ENCODE results near the gene SLC6A2.

The SLC6A2 gene

DNA sequence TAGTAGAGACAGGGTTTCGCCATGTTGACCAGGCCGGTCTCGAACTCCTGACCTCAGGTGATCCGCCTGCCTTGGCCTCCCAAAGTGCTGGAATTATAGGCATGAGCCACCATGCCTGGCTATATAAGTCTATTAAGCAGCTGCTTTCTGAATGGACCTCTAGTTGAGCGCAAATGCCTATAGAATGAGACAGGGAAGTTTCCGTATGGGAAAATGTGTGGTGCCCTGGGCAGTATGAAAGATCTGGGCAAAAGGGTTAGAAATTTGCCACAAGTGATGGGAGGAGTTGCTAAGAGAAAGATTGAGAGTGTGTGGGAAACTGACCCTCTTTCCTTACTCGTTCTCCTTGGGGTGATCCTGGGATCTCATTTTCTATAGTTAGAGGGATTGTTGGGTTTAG, 26.3 kb downstream of the SLC6A2 start:
- H3K36me3 ChIP-seq (replicated peaks), result no peaks in the 10 kb centered on the region
- in situ Hi-C loops (cut with HindIII; ENCODE audit: low pct_ligation_motif_present, low sequenced_read_pairs), result no loop called here
- no peak for DNase-seq
- no peaks in the 10 kb centered on the region for H3K27me3 ChIP-seq (replicated peaks)
- TF ChIP-seq CTCF (IDR thresholded peaks at IDR 0.05; ENCODE audit: low read depth, low read length, missing control alignments), result no peak
- no peak overlapping the region for H3K4me3 ChIP-seq (ENCODE audit: low read depth, low read length)
- no peak overlapping the region for H3K27ac ChIP-seq

DNA sequence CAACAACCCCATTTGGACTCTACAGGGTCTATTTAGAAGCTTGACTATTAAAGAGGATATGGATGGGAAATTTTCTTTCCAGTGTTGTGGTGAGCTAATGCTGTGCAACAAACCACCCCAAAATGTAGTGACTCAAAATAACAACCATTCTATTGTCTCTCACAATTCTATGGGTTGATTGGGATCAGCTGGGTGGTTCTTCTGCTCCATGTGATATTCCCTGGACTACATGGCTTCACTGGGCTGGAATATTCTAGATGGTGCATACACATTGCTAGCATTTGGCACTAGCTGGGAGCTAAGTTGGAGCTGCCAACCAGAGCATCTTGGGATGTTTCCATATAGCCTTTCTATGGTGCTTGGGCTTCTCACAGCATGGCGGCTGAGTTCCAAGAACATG, 30.2 kb downstream of the SLC6A2 start:
- in situ Hi-C loops (cut with HindIII; ENCODE audit: low pct_ligation_motif_present, low sequenced_read_pairs), result no loop called here
- Histone ChIP-seq H3K27me3 (replicated peaks) (no peaks in the 10 kb centered on the region), H3K27ac (no peak overlapping the region), H3K4me3 (ENCODE audit: low read depth, low read length) (no peak overlapping the region), H3K36me3 (replicated peaks) (no peaks in the 10 kb centered on the region)
- no peak for DNase-seq
- TF ChIP-seq CTCF (IDR thresholded peaks at IDR 0.05; ENCODE audit: low read depth, low read length, missing control alignments), result no peak

DNA sequence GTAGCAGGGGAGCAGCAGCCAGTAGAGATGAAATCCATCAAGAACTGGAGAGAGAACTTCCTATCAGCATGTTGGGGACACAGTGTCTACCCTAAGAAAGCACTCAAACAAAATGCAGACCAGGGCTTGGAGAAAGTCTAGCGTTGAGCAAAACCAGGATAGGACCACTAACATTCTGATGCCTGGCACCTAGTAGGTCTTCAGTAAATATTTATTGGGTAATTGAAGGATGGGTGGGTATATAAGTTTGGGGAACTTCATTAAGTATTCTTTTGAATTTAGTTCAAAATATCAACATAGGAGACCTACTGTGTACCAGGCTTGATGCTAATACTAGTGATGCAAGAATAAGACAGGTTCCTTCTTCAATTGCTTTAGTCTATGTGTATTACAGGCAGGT, 30.9 kb downstream of the SLC6A2 start:
- TF ChIP-seq CTCF (IDR thresholded peaks at IDR 0.05; ENCODE audit: low read depth, low read length, missing control alignments), result no peak
- H3K27me3 ChIP-seq (replicated peaks), result no peaks in the 10 kb centered on the region
- H3K27ac ChIP-seq, result no peak overlapping the region
- DNase-seq, result no peak
- no peak overlapping the region for H3K4me3 ChIP-seq (ENCODE audit: low read depth, low read length)
- in situ Hi-C loops (cut with HindIII; ENCODE audit: low pct_ligation_motif_present, low sequenced_read_pairs), result no loop called here
- no peaks in the 10 kb centered on the region for H3K36me3 ChIP-seq (replicated peaks)

GRCh38 chr16:55687802-55688201, 32.0 kb downstream of the SLC6A2 start:
- in situ Hi-C loops (cut with HindIII; ENCODE audit: low pct_ligation_motif_present, low sequenced_read_pairs), result no loop called here
- TF ChIP-seq CTCF (IDR thresholded peaks at IDR 0.05; ENCODE audit: low read depth, low read length, missing control alignments), result no peak
- no peak for DNase-seq
- H3K27me3 ChIP-seq (replicated peaks), result no peaks in the 10 kb centered on the region
- no peak overlapping the region for H3K4me3 ChIP-seq (ENCODE audit: low read depth, low read length)
- H3K27ac ChIP-seq, result no peak overlapping the region
- H3K36me3 ChIP-seq (replicated peaks), result no peaks in the 10 kb centered on the region

GRCh38 chr16:55690841-55691240, 35.1 kb downstream of the SLC6A2 start:
- no peak for DNase-seq
- Histone ChIP-seq H3K27ac (no peak overlapping the region), H3K36me3 (replicated peaks) (no peaks in the 10 kb centered on the region), H3K4me3 (ENCODE audit: low read depth, low read length) (no peak overlapping the region), H3K27me3 (replicated peaks) (no peaks in the 10 kb centered on the region)
- no peak for TF ChIP-seq CTCF (IDR thresholded peaks at IDR 0.05; ENCODE audit: low read depth, low read length, missing control alignments)
- in situ Hi-C loops (cut with HindIII; ENCODE audit: low pct_ligation_motif_present, low sequenced_read_pairs), result no loop called here

DNA sequence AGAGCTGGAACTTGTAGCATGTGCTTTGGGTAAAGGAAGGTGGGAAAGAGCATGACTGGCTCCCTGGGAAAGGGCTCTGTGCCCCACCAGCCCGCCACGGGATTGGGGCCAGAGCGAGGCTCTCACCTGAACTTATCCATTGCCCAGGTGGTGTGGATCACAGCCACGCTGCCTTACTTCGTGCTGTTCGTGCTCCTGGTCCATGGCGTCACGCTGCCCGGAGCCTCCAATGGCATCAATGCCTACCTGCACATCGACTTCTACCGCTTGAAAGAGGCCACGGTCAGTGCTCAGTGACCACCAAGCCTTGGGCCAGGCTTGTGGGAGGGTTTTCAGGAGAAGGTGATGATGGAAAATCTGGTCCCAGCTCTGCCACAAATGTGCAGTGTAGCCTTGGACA, 36.0 kb downstream of the SLC6A2 start:
- in situ Hi-C loops (cut with HindIII; ENCODE audit: low pct_ligation_motif_present, low sequenced_read_pairs), result no loop called here
- Histone ChIP-seq H3K27me3 (replicated peaks) (no peaks in the 10 kb centered on the region), H3K36me3 (replicated peaks) (no peaks in the 10 kb centered on the region), H3K4me3 (ENCODE audit: low read depth, low read length) (no peak overlapping the region), H3K27ac (no peak overlapping the region)
- TF ChIP-seq CTCF (IDR thresholded peaks at IDR 0.05; ENCODE audit: low read depth, low read length, missing control alignments), result no peak
- no peak for DNase-seq

All from brain microvascular endothelial cell (primary cell).